Lung (tissue), 12 donors: Measurements from ENCODE around the gene ACER3. TPM values are rescaled to one million over a fixed set of nuclear protein-coding genes. Genes with fewer than 3 reads are reported as not detected.

ENCODE experiments used
- ATAC-seq: fragments of 200-7000 bp; cut with Tn5 transposase; one replicate; pipeline ENCODE4 v1.9.1; 2020; ENCODE audit warnings: moderate number of reproducible peaks; ENCODE audit not compliant: insufficient read depth, low FRiP score
- DNase-seq, 3 donors: peaks; one replicate each; pipeline ENCODE4 v3.0.0-alpha.2; 2013 to 2017
- H3K27ac ChIP-seq, 2 donors: one replicate each; pipeline ENCODE4 v1.5.1; 2013; ENCODE audit warnings: mild to moderate bottlenecking in 2 of 2, moderate library complexity in 2 of 2, control low read depth in 1 of 2, inconsistent platforms in 1 of 2, low read depth in 1 of 2, low read length in 1 of 2
- H3K27me3 ChIP-seq, 3 donors: one replicate each; pipeline ENCODE4 v1.5.1; 2013; ENCODE audit warnings: low read length in 2 of 3; ENCODE audit not compliant: control insufficient read depth in 3 of 3, insufficient read depth in 3 of 3
- H3K36me3 ChIP-seq, 4 donors: one replicate each; pipeline ENCODE4 v1.5.1; 2013; ENCODE audit warnings: low read length in 4 of 4, mild to moderate bottlenecking in 1 of 4, moderate library complexity in 1 of 4; ENCODE audit not compliant: control insufficient read depth in 4 of 4, insufficient read depth in 4 of 4
- H3K4me1 ChIP-seq, 5 donors: one replicate each; pipeline ENCODE4 v1.5.1; 2013; ENCODE audit warnings: low read length in 5 of 5, mild to moderate bottlenecking in 2 of 5, moderate library complexity in 1 of 5; ENCODE audit not compliant: control insufficient read depth in 5 of 5, insufficient read depth in 5 of 5
- H3K4me3 ChIP-seq: one replicate; pipeline ENCODE4 v1.5.1; 2013; ENCODE audit warnings: mild to moderate bottlenecking, control low read depth, moderate library complexity
- H3K9ac ChIP-seq, 2 donors: one replicate each; pipeline ENCODE4 v1.5.1; 2013; ENCODE audit warnings: low read length in 2 of 2, control low read depth in 1 of 2; ENCODE audit not compliant: insufficient read depth in 1 of 2
- H3K9me3 ChIP-seq, 4 donors: one replicate each; pipeline ENCODE4 v1.5.1; 2013; ENCODE audit warnings: low read length in 3 of 4, mild to moderate bottlenecking in 1 of 4, moderate library complexity in 1 of 4; ENCODE audit not compliant: control insufficient read depth in 4 of 4, insufficient read depth in 3 of 4
- WGBS, 2 donors: extraction: QIAGEN DNeasy Blood & Tissue Kit; methylation state at CpG; one replicate each; pipeline ENCODE4 v1.1.7; 2013; 5-methylcytosine and 5-hydroxymethylcytosine counted together
- polyA plus RNA-seq, 2 donors: library from polyadenylated mRNA; stranded (reverse); fragments of 200-250 nt; gene quantifications; one replicate each; pipeline ENCODE4 v1.2.1, GENCODE V29; 2013
- total RNA-seq, 2 donors: library from RNA; depleted of rRNA in 1 of 2; stranded (reverse); fragments of >200 nt in 1 of 2; gene quantifications; one replicate each; pipeline ENCODE4 v1.2.1, GENCODE V29; 2014 to 2021
- TF ChIP-seq, protein P1 (sequence below): IDR thresholded peaks from 2 replicates; pipeline ENCODE4 v1.5.1; 2012; ENCODE audit warnings: mild to moderate bottlenecking; ENCODE audit errors: control extremely low read depth, extremely low read depth
- donor health status: control.
- donor health status: control.
- donor health status: Bipolar disorder and iron deficiency.
- donor health status: healthy.
- donor health status: DM: yes; HTN: yes; CAD: no.

The ACER3 gene
- total and polyA plus RNA-seq, 4 donors: 7.9 to 37.0 (median 12.7) TPM

DNA sequence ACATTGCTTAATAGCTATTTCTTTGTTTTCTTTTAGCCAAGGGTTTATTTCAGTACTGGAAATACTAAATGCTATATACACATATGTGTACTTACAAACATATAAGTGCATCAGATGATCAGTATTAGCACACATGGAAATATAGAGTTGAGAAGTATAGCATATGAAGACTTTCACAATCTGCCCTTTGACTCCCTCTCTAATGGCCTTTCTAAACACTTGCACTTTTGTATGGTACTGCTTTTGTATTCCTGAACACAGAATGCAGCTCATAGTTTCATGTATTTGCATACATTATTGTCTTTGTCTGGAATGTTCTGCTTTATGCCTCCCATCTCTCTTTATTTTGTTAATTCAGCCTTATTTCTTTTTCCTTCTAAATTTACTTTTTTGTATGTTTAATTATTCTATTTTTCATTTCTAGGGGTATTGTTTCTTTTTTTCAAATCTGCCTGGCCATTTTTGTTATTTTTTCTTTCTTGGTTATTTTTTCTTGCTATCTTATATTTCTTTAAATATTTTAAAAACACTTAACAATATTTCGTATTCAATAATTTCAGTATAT lies 28.8 kb downstream of the ACER3 start:
- no peaks in the 10 kb centered on the region for H3K36me3 ChIP-seq
- no peaks in the 10 kb centered on the region for H3K27me3 ChIP-seq
- TF ChIP-seq, protein P1, sequence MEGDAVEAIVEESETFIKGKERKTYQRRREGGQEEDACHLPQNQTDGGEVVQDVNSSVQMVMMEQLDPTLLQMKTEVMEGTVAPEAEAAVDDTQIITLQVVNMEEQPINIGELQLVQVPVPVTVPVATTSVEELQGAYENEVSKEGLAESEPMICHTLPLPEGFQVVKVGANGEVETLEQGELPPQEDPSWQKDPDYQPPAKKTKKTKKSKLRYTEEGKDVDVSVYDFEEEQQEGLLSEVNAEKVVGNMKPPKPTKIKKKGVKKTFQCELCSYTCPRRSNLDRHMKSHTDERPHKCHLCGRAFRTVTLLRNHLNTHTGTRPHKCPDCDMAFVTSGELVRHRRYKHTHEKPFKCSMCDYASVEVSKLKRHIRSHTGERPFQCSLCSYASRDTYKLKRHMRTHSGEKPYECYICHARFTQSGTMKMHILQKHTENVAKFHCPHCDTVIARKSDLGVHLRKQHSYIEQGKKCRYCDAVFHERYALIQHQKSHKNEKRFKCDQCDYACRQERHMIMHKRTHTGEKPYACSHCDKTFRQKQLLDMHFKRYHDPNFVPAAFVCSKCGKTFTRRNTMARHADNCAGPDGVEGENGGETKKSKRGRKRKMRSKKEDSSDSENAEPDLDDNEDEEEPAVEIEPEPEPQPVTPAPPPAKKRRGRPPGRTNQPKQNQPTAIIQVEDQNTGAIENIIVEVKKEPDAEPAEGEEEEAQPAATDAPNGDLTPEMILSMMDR: no peak
- no peak overlapping the region for H3K27ac ChIP-seq
- no peaks in the 10 kb centered on the region for H3K9me3 ChIP-seq
- no peak overlapping the region for H3K9ac ChIP-seq
- H3K4me1 ChIP-seq: peaks cover 0 to 7% (median 0%) of the 10 kb centered on the region in 5 donors
- no peak for DNase-seq
- WGBS, 2 donors: 100% methylated on average over 1 of the region's 1 CpG
- no peak overlapping the region for H3K4me3 ChIP-seq
- no peak for ATAC-seq

DNA sequence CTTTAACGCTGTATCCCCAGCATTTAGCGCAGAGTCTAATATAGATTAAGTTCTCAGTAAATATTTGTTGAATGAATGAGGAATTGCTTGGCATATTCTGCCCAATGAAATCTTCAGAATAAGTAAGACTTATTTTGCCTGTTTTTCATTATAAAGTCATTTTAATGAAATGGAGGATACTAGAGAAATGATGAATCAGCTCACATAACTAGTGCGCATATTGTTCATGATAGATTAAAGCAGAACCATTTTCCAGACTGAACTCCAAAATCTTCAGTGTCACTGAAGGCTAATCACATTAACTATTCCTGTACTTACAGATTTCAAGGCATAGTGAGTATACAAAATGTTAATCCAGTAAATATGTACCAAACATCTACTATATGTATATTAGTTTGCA lies 29.6 kb downstream of the ACER3 start:
- Histone ChIP-seq H3K27me3 (no peaks in the 10 kb centered on the region), H3K4me1 (peaks cover 0 to 7% (median 0%) of the 10 kb centered on the region in 5 donors), H3K36me3 (no peaks in the 10 kb centered on the region), H3K9ac (no peak overlapping the region), H3K9me3 (no peaks in the 10 kb centered on the region), H3K4me3 (no peak overlapping the region), H3K27ac (no peak overlapping the region)
- WGBS, 2 donors: 83 to 97% methylated on average over 3 of the region's 3 CpGs
- no peak for ATAC-seq
- TF ChIP-seq, protein P1: no peak
- DNase-seq: no peak

- ATAC-seq (no peak), DNase-seq (no peak)
- Histone ChIP-seq H3K36me3 (no peaks in the 10 kb centered on the region), H3K27me3 (no peaks in the 10 kb centered on the region), H3K27ac (no peak overlapping the region), H3K4me1 (peaks cover 0 to 4% (median 0%) of the 10 kb centered on the region in 5 donors), H3K9me3 (no peaks in the 10 kb centered on the region), H3K9ac (no peak overlapping the region), H3K4me3 (no peak overlapping the region)
- TF ChIP-seq, protein P1: no peak
These were observed 30.6 kb downstream of the ACER3 start for GRCh38 chr11:76891285-76891684.

DNA sequence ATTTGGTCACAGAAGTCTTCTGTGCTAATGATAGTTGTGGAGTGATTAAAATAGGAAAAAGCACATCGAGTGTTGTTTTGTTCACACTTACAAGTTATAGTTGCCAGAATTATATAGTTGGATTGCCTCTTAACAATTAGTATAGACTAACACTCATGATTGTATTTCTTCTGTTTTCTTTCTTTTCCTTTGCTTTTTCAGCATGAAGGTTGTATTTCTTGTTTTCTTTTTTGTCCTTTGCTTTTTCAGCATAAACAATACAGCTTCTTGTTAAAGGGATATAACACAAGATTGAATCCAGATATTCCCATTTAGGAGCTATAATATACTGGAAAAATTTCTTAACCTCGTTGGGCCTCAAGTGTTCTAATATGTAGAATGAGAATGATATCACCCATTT lies 31.1 kb downstream of the ACER3 start:
- Histone ChIP-seq H3K9me3 (no peaks in the 10 kb centered on the region), H3K27ac (no peak overlapping the region), H3K36me3 (no peaks in the 10 kb centered on the region), H3K4me3 (no peak overlapping the region), H3K27me3 (no peaks in the 10 kb centered on the region), H3K4me1 (peaks cover 0 to 4% (median 0%) of the 10 kb centered on the region in 5 donors), H3K9ac (no peak overlapping the region)
- 78 to 94% methylated on average over 2 of the region's 2 CpGs for WGBS, 2 donors
- DNase-seq (no peak), ATAC-seq (no peak)
- TF ChIP-seq, protein P1: no peak
